ENCODE results near the gene RAB1A.
A peak's percentile ranks its signal among the peaks of the same experiment; 100 is the strongest.
"Not testable (repeated sequence)": the region's sequence is repeated elsewhere in the genome, so short reads cannot be mapped to it uniquely, and the experiment has no call there.

RAB1A gene

DNA sequence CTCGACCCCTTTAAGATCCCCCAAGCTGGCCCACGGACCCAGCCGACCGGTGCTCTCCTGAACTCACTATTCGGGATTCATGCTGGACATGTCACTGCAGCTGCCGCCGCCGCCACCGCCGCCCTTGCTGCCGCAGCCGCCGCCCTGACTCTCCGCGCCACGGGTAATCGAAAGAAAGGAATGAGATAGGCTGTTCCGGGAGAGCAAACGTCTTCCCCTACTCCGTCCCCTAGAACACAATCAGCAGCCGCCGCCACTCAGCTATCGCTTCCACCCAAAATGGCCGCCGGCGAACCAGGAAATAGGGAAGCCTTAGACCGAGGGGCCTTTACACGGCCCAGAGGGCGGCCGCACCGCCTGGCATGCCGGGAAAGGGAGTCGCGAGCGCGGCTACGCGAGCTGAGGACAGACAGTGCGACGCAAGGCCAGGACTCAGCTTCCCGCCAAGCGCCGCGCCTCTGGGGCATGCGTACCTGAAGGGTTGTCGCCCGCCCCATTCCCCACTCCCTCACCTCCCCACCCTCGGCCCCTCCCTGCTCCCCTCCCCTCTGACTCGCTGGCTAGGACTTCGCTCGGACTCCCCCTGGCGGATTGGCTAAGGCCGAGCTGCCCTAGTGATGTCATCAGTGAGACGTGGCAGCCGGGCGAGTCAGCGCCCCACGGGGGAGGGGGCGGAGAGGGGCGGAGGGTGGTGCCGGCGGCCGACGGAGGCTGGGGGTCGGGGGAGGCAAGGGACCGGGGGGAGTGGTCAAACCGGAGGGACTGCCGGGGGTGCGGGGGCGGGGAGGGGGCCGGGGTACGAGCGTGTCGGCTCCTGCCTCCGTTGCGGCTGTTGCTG lies at the start of gene RAB1A:
TSS of gene RAB1A (minus strand) at position 281 of the 838 bp plus-strand sequence. CDS start at position 90, 191 bp downstream.
- DNase-seq = peak; percentile 99

DNA sequence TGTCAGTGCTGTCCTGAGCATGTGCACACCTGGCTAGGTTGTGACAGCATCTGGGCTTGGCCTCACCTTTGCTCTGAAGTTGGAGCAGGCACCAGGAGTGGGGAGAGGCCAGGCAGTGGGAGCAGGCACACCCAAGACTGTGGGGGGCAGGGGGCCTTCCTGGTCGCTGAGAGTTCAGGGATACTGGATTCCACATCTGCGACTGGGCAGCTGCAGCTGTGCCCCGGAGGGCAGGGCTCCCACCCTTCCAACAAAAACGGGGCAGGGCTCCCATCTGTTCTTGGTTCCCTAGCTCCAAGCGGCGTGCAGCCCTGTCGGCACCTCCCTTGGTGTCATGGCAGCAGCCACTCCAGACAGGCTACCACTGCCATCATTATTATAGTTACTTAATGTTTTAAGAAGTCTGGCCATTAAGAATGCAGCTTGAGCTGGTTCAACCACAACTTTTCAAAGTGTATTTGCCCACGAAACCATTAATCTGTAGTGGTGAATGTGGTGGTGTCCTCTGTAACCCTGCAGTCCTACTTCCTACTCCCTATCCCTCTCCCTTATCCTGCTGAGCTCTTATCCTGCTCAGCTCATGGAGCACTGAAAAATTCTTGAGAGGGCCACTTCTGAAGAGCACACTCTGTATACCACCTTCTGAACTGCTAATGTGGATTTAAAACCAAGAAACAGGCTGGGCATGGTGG lies 48.0 kb upstream of the RAB1A start:
- DNase-seq = no peak

DNA sequence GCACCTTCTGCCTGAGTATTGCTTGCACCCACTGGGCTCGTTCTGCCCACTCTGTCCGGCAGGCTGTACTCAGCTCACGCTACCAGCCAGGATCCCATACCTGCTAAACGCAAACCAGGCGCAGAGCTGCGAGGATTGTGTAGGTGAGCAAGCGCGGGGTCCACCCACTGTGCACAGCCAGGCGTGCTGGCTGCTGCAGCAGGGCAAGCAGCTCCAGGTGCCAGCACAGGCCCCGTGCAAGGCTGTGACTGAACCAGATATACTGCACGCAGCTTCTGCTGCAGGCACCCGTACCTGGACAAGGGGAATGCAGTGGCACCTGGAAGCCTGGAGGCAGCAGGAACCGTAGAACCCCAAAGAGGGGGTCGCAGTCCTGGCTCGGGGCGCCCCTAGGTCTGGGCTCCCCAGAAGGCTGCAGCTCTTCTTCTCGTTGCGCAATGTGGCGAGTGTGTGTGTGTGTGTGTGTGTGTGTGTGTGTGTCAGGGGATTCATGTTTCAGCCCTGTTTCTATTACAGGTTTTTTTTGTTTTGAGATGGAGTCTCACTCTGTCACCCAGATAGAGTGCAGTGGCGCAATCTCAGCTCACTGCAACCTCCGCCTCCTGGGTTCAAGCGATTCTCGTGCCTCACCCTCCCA lies 46.1 kb upstream of the RAB1A start:
- DNase-seq = no peak

DNA sequence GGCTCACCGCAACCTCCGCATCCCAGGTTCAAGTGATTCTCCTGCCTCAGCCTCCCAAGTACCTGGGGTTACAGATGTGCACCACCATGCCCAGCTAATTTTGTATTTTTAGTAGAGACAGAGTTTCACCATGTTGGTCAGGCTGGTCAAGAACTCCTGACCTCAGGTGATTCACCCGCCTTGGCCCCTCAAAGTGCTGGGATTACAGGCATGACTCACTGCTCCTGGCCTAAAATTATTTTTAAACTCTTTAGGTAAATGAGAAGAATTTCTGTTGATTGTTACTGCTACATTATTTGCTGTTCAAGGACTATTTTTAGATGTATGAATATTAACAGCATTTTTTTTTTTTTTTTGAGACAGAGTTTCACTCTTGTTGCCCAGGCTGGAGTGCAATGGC lies 44.1 kb upstream of the RAB1A start:
- not testable (repeated sequence) for DNase-seq

DNA sequence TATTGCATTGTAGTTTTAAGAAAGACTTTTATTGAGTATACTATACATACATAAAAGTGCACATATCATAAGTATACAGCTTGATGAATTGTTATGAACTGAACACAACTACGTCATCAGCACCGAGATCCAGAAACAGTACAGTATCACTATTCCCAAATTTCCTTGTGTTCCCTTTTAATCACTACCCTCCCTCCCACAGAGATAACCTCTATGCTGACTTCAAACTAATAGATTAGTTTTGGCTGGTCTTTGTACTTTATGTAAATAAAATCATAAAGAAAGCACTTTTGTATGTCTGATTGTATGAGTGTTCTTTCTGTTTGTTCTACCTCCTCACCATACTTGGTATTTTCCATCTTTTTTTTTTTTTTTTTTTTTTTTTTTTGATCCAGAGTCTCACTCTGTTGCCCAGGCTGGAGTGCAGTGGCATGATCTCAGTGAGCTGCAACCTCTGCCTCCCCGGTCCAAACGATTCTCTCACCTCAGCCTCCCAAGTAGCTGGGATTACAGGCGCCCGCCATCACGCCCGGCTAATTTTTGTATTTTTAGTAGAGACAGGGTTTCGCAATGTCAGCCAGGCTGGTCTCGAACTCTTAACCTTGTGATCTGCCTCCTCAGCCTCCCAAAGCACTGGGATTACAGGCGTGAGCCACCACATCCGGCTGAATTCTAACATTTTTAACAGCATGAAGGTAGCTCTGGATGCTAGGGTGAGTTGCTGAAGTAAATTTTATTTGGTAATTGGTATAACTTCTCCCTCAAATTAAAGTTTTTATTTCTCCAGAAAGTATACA lies 43.3 kb upstream of the RAB1A start:
- no peak for DNase-seq

DNA sequence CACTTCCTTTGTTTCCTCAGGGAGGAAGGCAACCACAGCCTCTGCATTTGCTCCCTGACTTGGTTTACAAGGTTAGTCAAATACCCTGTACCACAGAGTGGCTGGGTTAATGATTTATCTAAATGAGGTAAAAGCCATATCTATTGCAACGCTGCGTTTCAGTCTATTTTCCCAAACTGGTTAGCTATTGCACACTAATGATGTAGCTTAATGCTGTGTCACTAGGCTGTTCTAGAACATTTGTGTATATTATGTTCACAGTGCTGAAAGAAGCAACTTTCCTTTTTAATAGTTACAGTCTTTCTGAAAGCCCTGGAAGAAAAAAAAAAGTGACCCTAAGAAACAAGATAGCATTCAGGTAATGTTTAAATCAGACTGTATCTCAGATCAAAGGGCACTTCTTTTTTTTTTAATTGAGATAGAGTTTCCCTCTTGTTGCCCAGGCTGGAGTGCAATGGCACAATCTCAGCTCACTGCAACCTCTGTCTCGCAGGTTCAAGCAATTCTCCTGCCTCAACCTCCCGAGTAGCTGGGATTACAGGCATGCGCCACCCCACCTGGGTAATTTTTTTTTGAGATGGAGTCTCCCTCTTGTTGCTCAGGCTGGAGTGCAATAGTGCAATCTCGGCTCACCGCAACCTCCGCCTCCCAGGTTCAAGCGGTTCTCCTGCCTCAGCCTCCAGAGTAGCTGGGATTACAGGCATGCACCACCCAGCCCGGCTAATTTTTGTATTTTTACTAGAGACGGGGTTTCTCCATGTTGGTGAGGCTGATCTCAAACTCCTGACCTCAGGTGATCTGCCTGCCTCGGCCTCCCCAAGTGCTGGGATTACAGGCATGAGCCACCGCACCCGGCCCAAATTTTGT lies 40.9 kb upstream of the RAB1A start:
- not testable (repeated sequence) for DNase-seq

DNA sequence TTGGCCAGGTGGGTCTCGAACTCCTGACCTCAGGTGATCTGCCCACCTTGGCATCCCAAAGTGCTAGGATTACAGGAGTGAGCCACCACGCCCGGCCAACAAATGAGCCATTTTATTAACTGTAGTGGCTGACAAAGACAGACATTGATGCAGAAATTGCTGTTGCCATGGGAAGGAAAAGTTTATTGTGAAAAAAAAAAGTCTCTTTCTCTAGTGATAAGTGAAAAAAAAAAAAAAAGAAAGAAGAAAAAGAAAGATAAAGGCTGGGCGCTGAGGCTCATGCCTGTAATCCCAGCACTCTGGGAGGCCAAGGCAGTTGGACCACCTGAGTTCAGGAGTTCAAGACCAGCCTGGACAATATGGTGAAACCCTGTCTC lies 39.8 kb upstream of the RAB1A start:
- no peak for DNase-seq

DNA sequence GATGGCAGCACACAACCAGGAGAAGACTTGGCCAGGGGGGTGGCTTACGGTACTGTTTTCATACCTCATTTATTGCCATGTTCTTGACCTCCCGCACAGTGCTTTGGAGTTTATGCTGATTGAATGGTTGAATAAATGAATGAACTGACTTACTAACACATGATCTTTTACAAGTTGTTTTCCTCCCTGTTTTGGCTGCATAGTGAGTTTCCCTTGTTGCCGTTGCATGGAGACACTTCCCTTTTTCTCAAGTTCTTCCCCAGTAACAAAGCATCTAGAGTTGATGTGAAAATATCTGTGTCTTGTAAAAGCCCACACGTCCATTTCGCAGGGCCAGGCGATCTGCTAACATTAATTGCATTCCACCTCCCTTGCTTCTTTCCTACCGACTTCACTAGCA lies 35.7 kb upstream of the RAB1A start:
- DNase-seq = no peak

DNA sequence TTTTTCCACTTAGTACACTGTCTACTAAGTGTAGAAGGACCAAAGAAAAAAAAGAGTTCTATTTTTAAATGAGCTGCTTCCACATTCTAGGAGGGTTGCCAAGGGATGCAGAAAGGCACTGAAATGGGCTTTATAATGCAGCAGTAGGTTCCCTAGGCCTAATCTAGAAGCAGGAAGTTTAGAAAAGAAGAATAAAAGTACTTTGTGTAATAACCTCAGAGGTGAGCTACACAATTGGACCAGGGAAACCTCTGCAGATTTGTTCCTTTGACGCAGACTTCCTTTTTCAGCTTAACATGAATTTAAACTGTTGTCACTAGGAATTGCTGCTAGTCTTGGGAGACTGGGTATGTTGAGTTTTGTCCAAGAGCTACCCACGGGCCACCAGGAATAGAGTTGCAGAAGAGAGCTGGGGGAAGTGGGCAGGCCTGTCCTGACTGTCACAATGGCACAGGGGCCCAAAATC lies 34.6 kb upstream of the RAB1A start:
- no peak for DNase-seq

DNA sequence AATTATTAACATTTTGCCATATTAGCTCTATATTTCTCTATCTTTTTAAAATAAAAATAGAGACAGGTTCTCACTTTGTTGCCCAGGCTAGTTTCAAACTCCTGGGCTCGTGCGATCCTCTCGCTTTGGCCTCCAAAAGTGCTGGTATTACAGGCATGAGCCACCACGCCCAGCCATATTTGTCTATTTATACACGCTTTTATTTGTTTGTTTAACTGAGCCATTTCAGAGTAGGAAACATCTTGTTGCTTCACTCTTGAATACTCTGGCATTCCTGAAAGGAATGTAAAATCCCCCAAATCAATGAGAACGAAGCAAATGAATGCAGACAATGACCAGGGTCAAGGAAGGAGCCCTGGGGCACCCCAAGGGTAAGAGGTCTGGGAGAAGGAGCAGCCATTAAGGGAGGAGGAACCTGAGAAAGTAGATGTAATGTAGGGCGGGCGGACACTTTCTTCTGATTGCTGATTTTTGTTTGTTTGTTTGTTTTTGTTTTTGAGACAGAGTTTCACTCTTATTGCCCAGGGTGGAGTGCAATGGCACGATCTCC lies 31.7 kb upstream of the RAB1A start:
- DNase-seq = no peak

DNA sequence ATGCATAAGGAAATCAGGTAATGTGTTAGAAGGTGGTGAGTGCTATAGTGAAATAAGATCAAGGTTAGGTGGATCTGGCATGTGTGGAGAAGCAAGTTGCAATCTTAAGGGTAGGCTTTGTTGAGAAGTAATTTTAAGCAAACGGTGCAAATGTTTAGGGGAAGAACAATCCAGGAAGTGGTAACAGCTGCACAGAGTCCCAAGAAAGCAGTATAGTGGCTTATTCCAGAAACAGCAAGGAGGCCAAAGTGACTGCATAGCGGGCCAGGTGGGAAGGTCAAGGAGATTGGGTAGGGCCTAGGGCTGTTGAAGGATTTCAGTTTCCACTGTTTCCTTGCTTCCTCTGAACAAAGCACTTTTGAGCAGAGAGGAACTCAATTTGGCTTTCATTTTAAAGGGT lies 30.0 kb upstream of the RAB1A start:
- DNase-seq = no peak

DNA sequence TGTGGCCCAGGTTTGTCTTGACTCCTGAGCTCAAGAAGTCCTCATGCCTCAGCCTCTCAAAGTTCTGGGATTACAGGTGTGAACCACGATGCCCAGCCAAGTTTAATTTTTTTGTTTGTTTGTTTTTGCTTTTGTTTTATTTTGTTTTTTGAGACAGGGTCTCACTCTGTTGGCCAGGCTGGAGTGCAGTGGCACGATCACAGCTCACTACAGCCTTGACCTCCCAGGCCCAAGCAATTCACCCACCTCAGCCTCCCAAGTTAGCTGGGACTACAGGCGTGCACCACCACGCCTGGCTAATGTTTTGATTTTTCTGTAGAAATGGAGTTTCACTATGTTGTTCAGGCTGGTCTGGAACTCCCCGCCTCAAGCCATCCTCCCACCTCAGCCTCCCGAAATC lies 29.4 kb upstream of the RAB1A start:
- DNase-seq = no peak

DNA sequence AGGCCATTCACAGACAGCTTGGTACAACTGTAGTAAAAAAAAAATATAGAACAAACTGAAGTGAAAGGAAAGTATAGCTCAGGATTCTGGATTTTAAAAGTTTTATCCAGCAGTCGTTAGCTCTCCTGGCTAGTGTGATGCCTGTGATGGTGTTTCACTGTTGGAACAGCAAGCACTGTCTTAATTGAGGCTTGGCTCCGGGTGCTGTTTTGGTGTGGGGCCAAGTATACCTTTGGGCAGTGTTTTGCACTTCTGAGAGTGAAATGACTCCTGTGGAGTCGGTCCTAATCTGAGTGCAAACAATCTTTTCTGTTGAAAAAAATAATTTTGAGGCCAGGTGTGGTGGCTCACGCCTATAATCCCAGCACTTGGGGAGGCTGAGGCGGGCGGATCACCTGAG lies 28.7 kb upstream of the RAB1A start:
- no peak for DNase-seq

DNA sequence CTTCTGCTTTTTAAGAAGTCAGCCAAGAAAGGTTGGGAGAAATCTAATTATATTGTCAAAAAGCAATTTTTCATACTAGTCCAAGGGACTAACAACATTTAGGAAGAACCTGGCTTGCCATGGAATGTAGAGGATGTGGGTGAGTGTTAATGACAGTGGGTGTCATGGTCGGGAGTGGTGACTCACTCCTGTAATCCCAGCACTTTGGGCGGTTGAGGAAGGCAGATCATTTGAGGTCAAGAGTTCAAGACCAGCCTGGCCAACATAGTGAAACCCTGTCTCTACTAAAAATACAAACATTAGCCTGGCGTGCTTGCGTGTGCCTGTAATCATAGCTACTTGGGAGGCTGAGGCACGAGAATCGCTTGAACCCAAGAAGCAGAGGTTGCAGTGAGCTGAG lies 27.9 kb upstream of the RAB1A start:
- DNase-seq = not testable (repeated sequence)

DNA sequence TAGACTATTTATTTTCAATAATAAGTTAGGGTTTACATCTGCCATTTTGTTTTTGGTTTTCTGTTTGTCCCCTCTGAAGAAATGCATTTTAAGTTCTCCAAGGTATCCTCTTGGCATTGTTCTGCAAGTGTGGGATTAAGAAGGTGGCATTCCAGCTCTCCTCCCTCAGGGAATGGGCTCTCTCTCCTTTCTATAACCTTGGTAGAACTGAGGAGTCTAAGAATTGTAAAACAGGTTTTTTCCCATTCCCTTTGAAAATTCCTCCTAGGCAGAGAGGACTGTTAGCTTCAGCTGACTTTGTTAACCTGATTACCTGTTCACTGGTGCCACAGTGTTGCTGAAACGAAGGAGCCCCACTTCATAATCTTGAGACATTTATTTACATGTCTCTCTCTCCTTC lies 26.1 kb upstream of the RAB1A start:
- DNase-seq = no peak

DNA sequence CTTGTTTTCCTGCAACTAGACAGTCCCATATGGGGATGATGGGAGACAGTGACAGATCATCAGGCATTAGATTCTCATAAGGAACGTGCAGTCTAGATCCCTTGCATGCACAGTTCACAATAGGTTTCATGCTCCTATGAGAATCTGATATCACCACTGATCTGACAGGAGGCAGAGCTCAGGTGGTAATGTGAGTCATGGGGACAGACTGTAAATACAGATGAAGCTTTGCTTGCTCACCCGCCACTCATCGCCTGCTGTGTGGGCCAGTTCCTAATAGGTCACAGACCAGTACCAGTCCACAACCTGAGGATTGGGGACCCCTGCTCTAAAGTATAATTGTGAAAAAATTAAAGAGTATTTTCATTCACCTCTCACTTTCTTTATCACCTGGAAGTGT lies 23.6 kb upstream of the RAB1A start:
- DNase-seq = no peak

DNA sequence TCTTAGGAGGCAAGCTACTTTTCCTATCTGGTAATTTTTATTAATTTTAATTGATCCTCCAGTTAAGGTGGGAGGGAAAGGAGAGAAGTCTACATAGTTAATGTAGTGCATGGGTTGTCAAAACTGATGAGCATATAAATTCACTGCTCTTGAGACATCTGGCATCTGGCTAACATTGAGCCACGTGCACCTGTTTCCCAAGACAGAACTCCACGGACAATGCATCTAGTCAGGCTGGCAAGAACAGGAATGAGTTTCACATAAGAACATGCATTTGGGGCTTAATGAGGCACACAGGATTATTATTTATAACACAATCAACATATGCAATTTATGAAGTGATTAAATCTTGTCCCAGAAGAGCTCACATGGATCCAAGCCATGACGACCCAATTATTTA lies 16.2 kb upstream of the RAB1A start:
- DNase-seq = no peak

DNA sequence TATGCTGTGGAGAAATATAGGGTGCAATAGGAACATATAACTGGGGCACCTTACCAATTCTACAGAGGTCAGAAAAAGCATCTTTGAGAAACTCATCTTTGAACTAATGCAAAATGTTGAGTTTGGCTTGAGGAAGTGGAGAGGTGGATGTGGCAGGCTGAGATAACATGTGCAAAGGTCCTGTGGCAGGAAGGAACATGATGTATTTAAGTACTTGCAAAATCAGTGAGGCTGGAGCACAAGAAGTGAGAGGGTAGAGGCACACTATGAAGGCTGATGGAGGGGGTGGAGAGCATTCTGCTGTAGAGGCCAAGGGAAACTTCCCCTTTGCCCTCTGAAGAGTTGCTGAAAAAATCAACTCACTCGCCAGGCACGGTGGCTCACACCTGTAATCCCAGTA lies 14.7 kb upstream of the RAB1A start:
- DNase-seq = no peak

DNA sequence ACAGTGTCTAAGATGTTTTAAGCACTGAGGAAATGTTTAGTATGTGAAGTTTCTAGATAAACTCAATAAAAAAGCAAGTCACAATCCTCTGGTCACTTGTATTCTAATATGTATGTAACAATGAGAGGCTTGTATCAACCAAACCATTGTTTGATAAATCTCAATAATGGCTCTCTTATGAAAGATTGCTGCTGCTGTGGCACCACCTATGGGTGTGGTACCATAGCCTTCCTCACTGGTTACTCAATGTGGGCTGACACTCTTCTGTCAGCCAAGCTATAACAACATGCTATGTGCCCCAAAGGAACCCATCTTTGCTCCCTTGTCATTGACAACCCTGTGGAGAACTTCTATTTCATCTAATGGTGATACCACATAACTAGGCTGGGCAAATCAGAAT lies 12.6 kb upstream of the RAB1A start:
- no peak for DNase-seq

DNA sequence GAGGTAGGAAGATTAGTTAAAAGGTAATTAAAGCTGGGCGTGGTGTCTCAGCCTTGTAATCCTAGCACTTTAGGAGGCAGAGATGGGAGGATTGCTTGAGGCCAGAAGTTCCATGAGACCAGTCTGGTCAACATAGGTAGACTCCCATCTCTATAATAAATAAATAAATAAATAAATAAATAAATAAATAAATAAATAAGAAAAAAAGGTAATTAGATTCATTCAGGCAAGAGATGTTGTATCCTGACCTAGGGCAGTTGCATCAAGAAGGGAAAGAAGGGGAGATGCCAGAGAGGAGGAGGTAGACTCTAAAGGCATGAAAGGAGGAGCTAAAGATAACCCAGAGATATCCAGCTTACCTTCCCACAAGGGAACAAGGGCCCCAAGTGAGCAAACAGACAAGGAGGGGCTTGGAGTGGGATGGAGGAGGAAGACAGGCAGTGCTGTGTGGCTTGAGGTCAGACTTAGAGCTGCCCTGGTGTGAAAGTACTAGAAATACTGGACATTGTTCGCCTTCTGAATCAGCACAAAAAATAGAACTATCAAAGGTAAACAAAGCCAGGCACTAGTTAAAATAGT lies 7.4 kb upstream of the RAB1A start:
- no peak for DNase-seq

DNA sequence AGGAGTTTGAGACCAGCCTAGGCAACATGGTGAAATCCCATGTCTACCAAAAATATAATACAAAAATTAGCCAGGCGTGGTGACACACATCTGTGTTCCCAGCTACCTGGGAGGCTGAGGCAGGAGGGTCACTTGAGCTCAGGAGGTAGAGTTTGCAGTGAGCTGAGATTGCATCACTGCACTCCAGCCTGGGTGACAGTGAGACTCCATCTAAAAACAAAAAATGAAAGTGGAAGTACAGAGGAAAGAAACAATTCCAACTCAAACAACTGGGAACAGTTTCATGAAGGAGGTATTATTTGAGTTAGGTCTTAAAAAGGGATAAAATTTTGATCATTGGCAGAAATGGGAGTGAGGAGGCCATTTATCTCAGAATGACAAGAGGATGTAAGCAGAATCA lies 6.3 kb upstream of the RAB1A start:
- no peak for DNase-seq

Data from NCI-H2107 (cell line).